CD14-positive monocyte (primary cell): ENCODE measurements around the gene USP47. TPM values are rescaled to one million over a fixed set of nuclear protein-coding genes. Genes with fewer than 3 reads are reported as not detected.

Experiments used
- DNase-seq, 3 donors: peaks; one replicate each; pipeline ENCODE4 v3.0.0-alpha.2; 2011 to 2022
- H2AFZ ChIP-seq: 2 replicates; pipeline ENCODE4 v1.6.0; 2012; ENCODE audit warnings: mild to moderate bottlenecking, low read depth, low read length, inconsistent platforms; ENCODE audit not compliant: insufficient read depth, poor library complexity, severe bottlenecking
- H3K27ac ChIP-seq, 2 donors: 1 replicate in 1 of 2; 2 replicates in 1 of 2; pipeline ENCODE4 v1.5.1; 2012 to 2013; ENCODE audit warnings: low read length in 2 of 2, control low read depth in 1 of 2, inconsistent platforms in 1 of 2, low read depth in 1 of 2, mild to moderate bottlenecking in 1 of 2
- H3K27me3 ChIP-seq, 2 donors: one replicate each; pipeline versions ENCODE4 v1.6.0 to v1.6.1; 2011 to 2013; ENCODE audit warnings: low read length in 2 of 2; ENCODE audit not compliant: control insufficient read depth in 2 of 2, insufficient read depth in 2 of 2
- H3K36me3 ChIP-seq, 2 donors: replicated peaks in 1 of 2; 1 replicate in 1 of 2; 2 replicates in 1 of 2; pipeline versions ENCODE4 v1.5.1 to v1.6.1; 2012 to 2013; ENCODE audit warnings: low read length in 2 of 2, control low read depth in 1 of 2, inconsistent platforms in 1 of 2, mild to moderate bottlenecking in 1 of 2; ENCODE audit not compliant: insufficient read depth in 2 of 2, control insufficient read depth in 1 of 2
- H3K4me1 ChIP-seq, 2 donors: 1 replicate in 1 of 2; 2 replicates in 1 of 2; pipeline versions ENCODE4 v1.5.1 to v1.6.1; 2012 to 2013; ENCODE audit warnings: low read length in 2 of 2, control low read depth in 1 of 2, inconsistent platforms in 1 of 2, mild to moderate bottlenecking in 1 of 2, moderate library complexity in 1 of 2; ENCODE audit not compliant: insufficient read depth in 2 of 2, control insufficient read depth in 1 of 2
- H3K4me2 ChIP-seq: replicated peaks from 2 replicates; pipeline ENCODE3; 2012; ENCODE audit warnings: low read length, moderate library complexity, mild to moderate bottlenecking; ENCODE audit not compliant: poor library complexity, severe bottlenecking; ENCODE audit errors: extremely low read depth
- H3K4me3 ChIP-seq, 3 experiments: fragments of 200-600 bp in 1 of 3; sonication (generic) in 1 of 3; replicated peaks in 1 of 3; 1 replicate in 2 of 3; 2 replicates in 1 of 3; pipeline ENCODE4 v1.5.1; 2011 to 2013; ENCODE audit warnings: low read length in 3 of 3, mild to moderate bottlenecking in 3 of 3, control low read depth in 2 of 3, low read depth in 2 of 3, inconsistent platforms in 1 of 3, moderate library complexity in 1 of 3
- H3K79me2 ChIP-seq: 2 replicates; pipeline ENCODE4 v1.6.0; 2012; ENCODE audit warnings: mild to moderate bottlenecking, control low read depth, inconsistent platforms, low read length, moderate library complexity; ENCODE audit not compliant: insufficient read depth
- H3K9ac ChIP-seq: 2 replicates; pipeline ENCODE4 v1.6.0; 2017; ENCODE audit warnings: low read length, mild to moderate bottlenecking; ENCODE audit not compliant: insufficient read depth, poor library complexity, severe bottlenecking
- H3K9me3 ChIP-seq, 2 donors: replicated peaks in 1 of 2; 1 replicate in 1 of 2; 2 replicates in 1 of 2; pipeline versions ENCODE4 v1.5.1 to v1.6.1; 2012 to 2013; ENCODE audit warnings: low read length in 2 of 2, control low read depth in 1 of 2; ENCODE audit not compliant: control insufficient read depth in 1 of 2, insufficient read depth in 1 of 2
- H4K20me1 ChIP-seq: 2 replicates; pipeline ENCODE4 v1.6.0; 2012; ENCODE audit warnings: mild to moderate bottlenecking, low read length, control low read depth, moderate library complexity; ENCODE audit not compliant: insufficient read depth
- H3K27ac Mint-ChIP-seq, 7 donors: one replicate each; pipeline ENCODE4 v1.8.0; 2020; ENCODE audit warnings: mild to moderate bottlenecking in 7 of 7, mixed read lengths in 7 of 7, moderate library complexity in 6 of 7, inconsistent platforms in 2 of 7
- H3K27me3 Mint-ChIP-seq, 3 donors: one replicate each; pipeline ENCODE4 v1.8.0; 2021 to 2022; ENCODE audit warnings: low read depth in 3 of 3, mild to moderate bottlenecking in 3 of 3, mixed read lengths in 3 of 3, moderate library complexity in 3 of 3, inconsistent platforms in 1 of 3
- H3K36me3 Mint-ChIP-seq, 2 donors: one replicate each; pipeline ENCODE4 v1.8.0; 2020; ENCODE audit warnings: mixed read lengths in 2 of 2, inconsistent platforms in 1 of 2, mild to moderate bottlenecking in 1 of 2
- H3K4me1 Mint-ChIP-seq: one replicate; pipeline ENCODE4 v1.8.0; 2020; ENCODE audit warnings: mild to moderate bottlenecking, mixed read lengths
- H3K4me3 Mint-ChIP-seq, 2 donors: one replicate each; pipeline ENCODE4 v1.8.0; 2020; ENCODE audit warnings: mild to moderate bottlenecking in 2 of 2, mixed read lengths in 2 of 2, moderate library complexity in 1 of 2
- H3K9me3 Mint-ChIP-seq, 7 donors: one replicate each; pipeline ENCODE4 v1.8.0; 2020 to 2022; ENCODE audit warnings: mixed read lengths in 7 of 7, mild to moderate bottlenecking in 6 of 7, moderate library complexity in 6 of 7, inconsistent platforms in 2 of 7
- CTCF ChIP-seq: fragments of 200-600 bp; IDR thresholded peaks from one replicate; pipeline ENCODE4 v1.8.0; 2022; ENCODE audit warnings: antibody characterized with exemption, mild to moderate bottlenecking
- WGBS: methylation state at CpG from one replicate; pipeline ENCODE4 v1.1.5; 2013; ENCODE audit warnings: missing lambda C conversion rate; ENCODE audit not compliant: insufficient coverage; 5-methylcytosine and 5-hydroxymethylcytosine counted together
- intact Hi-C, 2 donors: fragments of 100-400 bp; cut with micrococcal nuclease; formaldehyde crosslinking; loops; one replicate each; pipeline versions ENCODE4 v1.15.0 to v1.15.1; 2023
- polyA plus RNA-seq, 3 donors: library from polyadenylated mRNA; depleted of rRNA in 1 of 3; unstranded in 2 of 3; stranded (reverse) in 1 of 3; fragments of 300-500 nt in 2 of 3; fragments of >200 nt in 1 of 3; fragmentation: Illumina TruSeq in 2 of 3; gene quantifications; 1 replicate in 2 of 3; 2 replicates in 1 of 3; pipeline ENCODE4 v1.2.3, GENCODE V29; 2012 to 2021

Gene USP47
- polyA plus RNA-seq, 3 donors = 8.1 to 17.5 (median 10.5) TPM

GRCh38 chr11:11992257-11993212 is 150.8 kb downstream of the USP47 start:
- no peak for DNase-seq
- Histone ChIP-seq H3K4me2 (no peak overlapping the region), H3K36me3 (no peaks in the 10 kb centered on the region), H3K4me3 (no peak overlapping the region), H4K20me1 (no peaks in the 10 kb centered on the region), H3K79me2 (no peaks in the 10 kb centered on the region), H3K4me1 (no peaks in the 10 kb centered on the region), H2AFZ (no peak overlapping the region), H3K9me3 (no peaks in the 10 kb centered on the region), H3K27me3 (no peaks in the 10 kb centered on the region), H3K9ac (no peak overlapping the region), H3K27ac (no peak overlapping the region)
- H3K4me3 Mint-ChIP-seq = no peak overlapping the region
- H3K27ac Mint-ChIP-seq = no peak overlapping the region
- peaks cover 1 to 8% (median 6%) of the 10 kb centered on the region in 3 donors for H3K27me3 Mint-ChIP-seq
- 100% methylated on average over 2 of the region's 6 CpGs for WGBS
- peaks cover 0 to 3% (median 0%) of the 10 kb centered on the region in 7 donors for H3K9me3 Mint-ChIP-seq
- no peak for TF ChIP-seq CTCF
- intact Hi-C loops = no loop called here
- H3K36me3 Mint-ChIP-seq = no peaks in the 10 kb centered on the region
- peaks cover 5% of the 10 kb centered on the region for H3K4me1 Mint-ChIP-seq

- Mint-ChIP-seq H3K4me1 (peaks cover 13% of the 10 kb centered on the region), H3K27ac (no peak overlapping the region), H3K9me3 (peaks cover 0 to 3% (median 0%) of the 10 kb centered on the region in 7 donors), H3K27me3 (peaks cover 1 to 10% (median 7%) of the 10 kb centered on the region in 3 donors), H3K4me3 (no peak overlapping the region), H3K36me3 (no peaks in the 10 kb centered on the region)
- no peak overlapping the region for H3K4me2 ChIP-seq
- no peaks in the 10 kb centered on the region for H3K36me3 ChIP-seq
- WGBS = 82% methylated on average over 7 of the region's 8 CpGs
- H3K9me3 ChIP-seq = no peaks in the 10 kb centered on the region
- peaks cover 0 to 8% of the 10 kb centered on the region in 2 donors for H3K4me1 ChIP-seq
- no peak overlapping the region for H3K4me3 ChIP-seq
- H3K9ac ChIP-seq = no peak overlapping the region
- no peaks in the 10 kb centered on the region for H4K20me1 ChIP-seq
- intact Hi-C loops = no loop called here
- no peak for DNase-seq
- no peak overlapping the region for H3K27ac ChIP-seq
- no peak overlapping the region for H2AFZ ChIP-seq
- H3K79me2 ChIP-seq = no peaks in the 10 kb centered on the region
- no peaks in the 10 kb centered on the region for H3K27me3 ChIP-seq
- TF ChIP-seq CTCF = no peak
Measured at GRCh38 chr11:11993839-11994238, 152.1 kb downstream of the USP47 start.
